GM11168 (cell line): Measurements from ENCODE around the gene FXYD7.
"Not testable (repeated sequence)": the region's sequence is repeated elsewhere in the genome, so short reads cannot be mapped to it uniquely, and the experiment has no call there.

Source experiments
- in situ Hi-C: fragments of 300-500 bp; cut with MboI; formaldehyde crosslinking; loops from one replicate; pipeline ENCODE4 v1.12.0; 2022; ENCODE audit warnings: low sequenced_read_pairs; ENCODE audit not compliant: unreplicated experiment

FXYD7 gene

DNA sequence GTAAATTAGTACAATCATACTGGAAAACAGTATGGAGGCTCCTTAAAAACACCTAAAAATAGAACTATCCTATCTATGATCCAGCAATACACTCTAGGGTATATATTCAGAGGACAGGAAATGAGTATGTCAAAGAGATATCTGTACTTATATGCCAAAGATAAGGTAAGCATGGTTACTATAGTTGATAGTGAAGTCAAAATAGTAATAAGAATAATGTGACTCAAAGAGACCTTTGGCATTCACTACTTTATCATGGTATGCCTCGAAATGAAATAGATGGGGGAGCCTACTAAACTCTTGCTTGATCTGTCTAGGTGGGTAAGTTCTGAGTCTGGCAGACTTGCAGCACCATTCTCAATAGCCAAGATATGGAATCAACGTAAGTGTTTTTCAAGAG lies 41.8 kb downstream of the FXYD7 start:
- in situ Hi-C loops: no loop called here

DNA sequence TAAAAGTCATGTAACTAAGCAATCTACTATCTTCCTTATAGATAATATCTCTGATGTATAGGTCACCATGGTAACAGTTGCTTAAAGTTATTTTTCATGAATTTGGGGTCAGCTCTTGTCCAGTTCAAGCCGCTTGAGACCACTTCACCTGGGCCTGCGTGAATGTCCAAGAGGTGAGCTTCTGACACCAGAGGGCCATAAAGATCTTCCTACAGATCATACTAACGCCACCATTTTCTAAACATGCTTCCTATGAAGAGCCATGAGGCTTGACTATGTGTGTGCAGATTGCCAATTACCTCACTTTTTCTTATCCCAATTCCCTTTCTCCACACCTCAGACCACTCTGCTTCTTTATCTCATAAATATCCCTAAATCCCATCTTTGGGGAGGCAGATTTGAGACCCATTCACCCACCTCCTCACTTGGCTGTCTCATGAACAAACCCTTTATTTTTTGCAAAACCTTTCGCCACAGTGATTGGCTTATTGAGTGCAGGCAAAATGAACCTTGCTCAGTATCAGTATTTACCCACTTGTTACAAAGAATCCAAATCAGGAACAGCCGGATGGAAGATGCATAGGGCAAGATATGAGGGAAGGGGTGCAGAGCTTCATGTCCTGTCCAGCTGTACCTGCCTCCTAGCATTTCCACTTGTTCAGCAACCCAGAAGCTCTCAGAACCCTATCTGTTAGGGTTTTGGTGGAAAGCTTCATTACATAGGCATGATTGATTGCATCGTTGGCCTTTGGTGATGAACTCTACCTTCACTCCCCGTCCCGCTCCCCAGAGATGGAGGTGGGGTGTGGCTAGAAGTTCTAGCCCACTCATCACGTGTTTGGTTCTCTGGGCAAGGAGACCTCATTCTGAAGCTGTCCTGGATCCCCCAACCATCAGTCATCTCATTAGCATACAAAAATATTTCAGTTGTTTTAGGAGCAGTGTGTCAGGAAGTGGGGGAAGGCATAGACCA lies 51.2 kb downstream of the FXYD7 start:
- in situ Hi-C loops: no loop called here

DNA sequence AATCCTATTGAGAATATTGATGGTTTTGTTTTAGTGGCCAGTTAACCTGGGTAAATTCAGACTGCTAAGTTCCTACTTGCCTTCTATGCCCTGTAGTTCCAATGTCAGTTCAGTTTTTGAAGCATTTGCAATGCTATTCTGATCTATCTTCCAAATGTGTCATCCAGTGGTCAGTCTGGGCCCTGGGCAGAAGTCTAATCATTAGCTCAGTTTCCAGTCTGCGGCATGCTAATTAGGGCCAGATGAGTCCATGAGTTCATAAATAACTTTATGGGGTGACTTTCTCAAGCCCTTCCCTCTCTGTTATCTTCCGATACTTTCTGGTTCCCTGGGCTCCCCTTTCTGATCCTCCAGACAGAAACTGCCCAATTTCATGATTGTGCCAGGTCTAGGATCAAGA lies 52.8 kb downstream of the FXYD7 start:
- in situ Hi-C loops: no loop called here

DNA sequence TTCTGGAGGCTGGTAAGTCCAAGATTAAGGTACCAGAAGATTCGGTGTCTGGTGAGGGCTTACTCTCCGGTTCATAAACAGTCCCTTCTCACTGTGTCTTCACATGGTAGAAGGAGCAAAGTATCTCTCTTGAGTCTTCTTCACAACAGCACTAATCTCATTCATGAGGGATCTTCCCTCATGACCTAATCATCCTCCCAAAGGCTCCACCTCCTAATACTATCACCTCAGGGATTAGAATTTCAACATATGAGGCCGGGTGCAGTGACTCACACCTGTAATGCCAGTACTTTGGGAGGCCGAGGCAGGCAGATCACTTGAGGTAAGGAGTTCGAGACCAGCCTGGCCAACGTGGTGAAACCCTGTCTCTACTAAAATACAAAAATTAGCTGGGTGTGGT lies 53.8 kb downstream of the FXYD7 start:
- in situ Hi-C loops: not testable (repeated sequence)

DNA sequence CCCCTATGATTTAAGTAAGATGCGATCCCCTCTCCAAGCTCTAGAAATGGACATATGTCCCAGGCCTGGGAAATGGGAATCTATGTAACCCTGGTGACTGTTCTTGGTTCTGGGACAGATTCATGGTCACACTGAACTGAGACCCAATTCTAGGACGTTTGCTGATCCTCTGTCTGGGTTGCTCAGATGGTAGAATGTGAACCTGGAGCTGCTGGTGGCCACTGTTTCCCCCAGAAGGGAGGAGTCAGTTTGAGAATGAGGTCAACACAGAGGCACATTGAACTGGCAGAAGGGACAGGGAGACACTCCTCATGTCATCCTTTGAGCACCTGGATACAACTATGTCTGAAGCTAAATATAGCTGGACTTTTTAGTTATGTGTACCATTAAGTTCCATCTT lies 56.4 kb downstream of the FXYD7 start:
- in situ Hi-C loops: no loop called here

DNA sequence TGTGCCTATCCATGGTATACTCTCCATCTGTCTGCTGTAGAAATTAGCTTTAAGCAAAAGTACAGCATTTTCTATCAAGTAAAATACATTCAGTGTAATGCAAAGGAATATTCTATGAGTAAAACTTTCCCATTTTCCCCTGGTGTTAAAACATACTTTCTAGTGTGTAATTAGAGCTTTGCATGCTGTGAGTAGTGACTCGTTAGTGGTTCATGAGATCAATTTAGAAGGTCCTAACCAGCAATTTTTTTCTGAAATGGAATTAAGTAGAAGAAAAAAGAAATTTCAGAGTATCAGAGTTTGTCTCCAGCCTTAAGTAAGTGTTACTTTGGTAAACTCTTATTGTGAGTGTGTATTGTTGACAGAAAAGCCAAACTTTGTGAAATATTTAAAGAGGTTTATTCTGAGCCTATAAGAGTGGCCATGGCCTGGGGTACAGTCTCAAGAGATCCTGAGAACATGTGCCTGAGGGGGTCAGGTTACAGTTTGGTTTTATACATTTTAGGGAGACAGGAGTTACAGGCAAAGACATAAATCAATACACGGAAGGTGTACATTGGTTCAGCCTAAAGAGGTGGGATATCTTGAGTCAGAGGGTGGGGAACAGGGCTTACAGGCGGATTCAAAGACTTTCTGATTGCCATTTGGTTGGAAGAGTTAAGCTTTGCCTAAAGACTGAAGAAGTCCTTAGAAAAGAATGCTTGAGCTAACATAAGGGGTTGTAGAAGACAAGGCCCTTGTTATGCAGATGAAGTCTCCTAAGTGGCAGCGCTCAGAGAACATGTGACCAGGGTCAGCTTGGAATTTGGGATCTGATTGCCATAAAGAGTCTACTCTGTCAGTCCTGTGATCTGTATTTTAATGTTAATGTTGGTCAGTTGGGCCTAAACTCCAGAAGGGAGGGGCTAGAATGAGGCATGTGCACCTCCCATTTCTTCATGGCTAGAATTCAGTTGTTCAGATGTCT lies 60.0 kb downstream of the FXYD7 start:
- in situ Hi-C loops: no loop called here
